WTC11 (cell line): Measurements from ENCODE around the gene ABHD18. TPM values are rescaled to one million over a fixed set of nuclear protein-coding genes. Genes with fewer than 3 reads are reported as not detected.

Experiments used
- ATAC-seq: fragments of 200-7000 bp; cut with Tn5 transposase; 2 replicates; pipeline ENCODE4 v1.10.0; 2021; ENCODE audit warnings: mild to moderate bottlenecking, moderate library complexity
- CTCF ChIA-PET: fragments of 300-600 bp; sonication (Branson Sonifier 250); formaldehyde crosslinking; loops from one replicate; lab custom pipeline; 2021; ENCODE audit warnings: antibody characterized with exemption; lab: Charles Lee
- POLR2A ChIA-PET: fragments of 350-600 bp; sonication (Branson Sonifier 250); formaldehyde crosslinking; loops from one replicate; lab custom pipeline; 2021; ENCODE audit warnings: antibody characterized with exemption; lab: Charles Lee
- DNase-seq: peaks from one replicate; pipeline ENCODE4 v3.0.0; 2021; ENCODE audit warnings: low spot score
- H3K27ac Mint-ChIP-seq: 2 replicates; pipeline ENCODE4 v1.8.0; 2021; ENCODE audit warnings: mixed read lengths
- H3K27me3 Mint-ChIP-seq: 2 replicates; pipeline ENCODE4 v1.8.0; 2021; ENCODE audit warnings: low read depth, mild to moderate bottlenecking, moderate library complexity, mixed read lengths
- H3K36me3 Mint-ChIP-seq: 2 replicates; pipeline ENCODE4 v1.8.0; 2021; ENCODE audit warnings: mixed read lengths
- H3K4me1 Mint-ChIP-seq: 2 replicates; pipeline ENCODE4 v1.8.0; 2022; ENCODE audit warnings: mixed read lengths
- H3K4me3 Mint-ChIP-seq: 2 replicates; pipeline ENCODE4 v1.8.0; 2021; ENCODE audit warnings: mild to moderate bottlenecking, moderate library complexity, mixed read lengths
- H3K9me3 Mint-ChIP-seq: 2 replicates; pipeline ENCODE4 v1.8.0; 2021; ENCODE audit warnings: mixed read lengths
- CBFB ChIP-seq: sonication (generic); formaldehyde crosslinking; IDR thresholded peaks from 2 replicates; pipeline ENCODE4 v1.8.1; 2022; ENCODE audit warnings: mild to moderate bottlenecking, low read depth, missing genetic modification reagents
- CREB1 ChIP-seq: sonication (generic); formaldehyde crosslinking; IDR thresholded peaks from 2 replicates; pipeline ENCODE4 v1.8.0; 2023; ENCODE audit warnings: mild to moderate bottlenecking, missing genetic modification reagents
- ETV6 ChIP-seq: sonication (generic); formaldehyde crosslinking; IDR thresholded peaks from 2 replicates; pipeline ENCODE4 v1.8.1; 2022; ENCODE audit warnings: mild to moderate bottlenecking, missing genetic modification reagents
- FOXJ3 ChIP-seq: sonication (generic); formaldehyde crosslinking; IDR thresholded peaks from 2 replicates; pipeline ENCODE4 v1.9.0; 2021; ENCODE audit warnings: missing genetic modification reagents, mild to moderate bottlenecking, borderline replicate concordance
- FOXK1 ChIP-seq: sonication (generic); formaldehyde crosslinking; IDR thresholded peaks from 2 replicates; pipeline ENCODE4 v1.8.0; 2022; ENCODE audit warnings: mild to moderate bottlenecking, moderate library complexity, missing genetic modification reagents
- RORB ChIP-seq: fragments of 250-450 bp; sonication (Bioruptor Pico); IDR thresholded peaks from 2 replicates; pipeline ENCODE4 v1.9.0; 2021; ENCODE audit warnings: mild to moderate bottlenecking
- SOX15 ChIP-seq: fragments of 250-450 bp; sonication (Bioruptor Pico); IDR thresholded peaks from 2 replicates; pipeline ENCODE4 v1.9.0; 2021; ENCODE audit warnings: mild to moderate bottlenecking
- ZNF138 ChIP-seq: sonication (generic); formaldehyde crosslinking; conservative IDR thresholded peaks from 2 replicates; pipeline ENCODE4 v1.8.1; 2022; ENCODE audit warnings: mild to moderate bottlenecking, moderate library complexity, missing genetic modification reagents
- ZNF317 ChIP-seq: sonication (generic); formaldehyde crosslinking; IDR thresholded peaks from 2 replicates; pipeline ENCODE4 v1.8.1; 2023; ENCODE audit warnings: low read depth, mild to moderate bottlenecking, moderate library complexity, missing genetic modification reagents, borderline replicate concordance
- ZNF416 ChIP-seq: fragments of 250-450 bp; sonication (Bioruptor Pico); IDR thresholded peaks from 2 replicates; pipeline ENCODE4 v1.9.0; 2021; ENCODE audit warnings: mild to moderate bottlenecking, inconsistent platforms
- total RNA-seq: library from RNA; stranded (reverse); gene quantifications from 3 replicates; pipeline ENCODE4 v1.2.3, GENCODE V29; 2021
- TF ChIP-seq, protein P1 (sequence below): sonication (generic); formaldehyde crosslinking; IDR thresholded peaks from 2 replicates; pipeline ENCODE4 v1.8.0; 2023; ENCODE audit warnings: missing genetic modification reagents, mild to moderate bottlenecking, borderline replicate concordance
- TF ChIP-seq, protein P2 (sequence below): sonication (generic); formaldehyde crosslinking; IDR thresholded peaks from 2 replicates; pipeline ENCODE4 v1.8.0; 2022; ENCODE audit warnings: mild to moderate bottlenecking, missing genetic modification reagents
- TF ChIP-seq, protein P3 (sequence below): sonication (generic); formaldehyde crosslinking; IDR thresholded peaks from 2 replicates; pipeline ENCODE4 v1.8.1; 2023; ENCODE audit warnings: mild to moderate bottlenecking, missing genetic modification reagents, borderline replicate concordance
- TF ChIP-seq, protein P4 (sequence below): fragments of 250-450 bp; sonication (Bioruptor Pico); IDR thresholded peaks from 2 replicates; pipeline ENCODE4 v1.9.0; 2021; ENCODE audit warnings: moderate library complexity, mild to moderate bottlenecking, inconsistent platforms, borderline replicate concordance
- TF ChIP-seq, protein P5 (sequence below): fragments of 200-600 bp; IDR thresholded peaks from 2 replicates; pipeline ENCODE4 v1.8.0; 2022; ENCODE audit warnings: antibody characterized with exemption
- TF ChIP-seq, protein P6 (sequence below): sonication (generic); formaldehyde crosslinking; IDR thresholded peaks from 2 replicates; pipeline ENCODE4 v1.8.1; 2022; ENCODE audit warnings: low read depth, missing genetic modification reagents, borderline replicate concordance

The ABHD18 gene
- total RNA-seq, 1 experiment from 2014 or later: 15.9 TPM

DNA sequence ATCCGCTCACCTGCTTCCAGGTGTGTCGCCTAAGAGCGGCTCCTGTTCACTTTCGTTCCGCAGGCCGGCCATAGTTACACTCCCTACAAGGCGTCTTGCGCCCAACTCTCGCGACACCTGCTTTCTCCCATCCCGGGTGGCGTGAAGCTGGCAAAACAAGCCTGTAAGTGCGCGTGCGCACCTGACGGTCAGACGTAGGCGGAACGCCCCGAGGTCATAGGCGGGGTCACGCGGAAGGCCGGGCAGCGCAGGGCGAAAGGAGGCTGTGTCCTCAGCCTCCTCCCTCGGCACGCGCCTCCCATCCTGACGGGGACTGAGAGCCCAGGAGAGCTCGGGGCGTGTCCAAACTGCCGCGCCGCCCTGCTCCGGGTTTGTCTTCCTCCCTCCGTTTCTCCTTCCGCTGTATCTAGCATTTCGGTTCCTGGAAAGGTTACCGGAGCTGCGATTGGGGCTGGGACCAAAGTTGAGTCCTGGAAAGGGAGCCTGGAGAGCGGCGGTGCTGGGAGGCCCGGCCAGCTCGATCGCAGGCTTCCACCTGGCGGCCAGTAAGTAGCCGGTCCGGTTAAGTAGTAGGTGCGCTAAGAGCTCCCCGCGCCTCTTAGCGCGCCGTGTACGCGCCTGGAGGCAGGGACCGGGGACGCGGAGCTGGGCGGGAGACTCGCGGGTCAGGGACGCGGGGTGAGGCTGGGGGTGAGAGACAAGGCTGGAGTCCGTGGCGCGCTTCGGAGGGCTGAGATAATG lies at the start of gene ABHD18, which contains the start of gene MFSD8 (continued):
- TF ChIP-seq, protein P1, sequence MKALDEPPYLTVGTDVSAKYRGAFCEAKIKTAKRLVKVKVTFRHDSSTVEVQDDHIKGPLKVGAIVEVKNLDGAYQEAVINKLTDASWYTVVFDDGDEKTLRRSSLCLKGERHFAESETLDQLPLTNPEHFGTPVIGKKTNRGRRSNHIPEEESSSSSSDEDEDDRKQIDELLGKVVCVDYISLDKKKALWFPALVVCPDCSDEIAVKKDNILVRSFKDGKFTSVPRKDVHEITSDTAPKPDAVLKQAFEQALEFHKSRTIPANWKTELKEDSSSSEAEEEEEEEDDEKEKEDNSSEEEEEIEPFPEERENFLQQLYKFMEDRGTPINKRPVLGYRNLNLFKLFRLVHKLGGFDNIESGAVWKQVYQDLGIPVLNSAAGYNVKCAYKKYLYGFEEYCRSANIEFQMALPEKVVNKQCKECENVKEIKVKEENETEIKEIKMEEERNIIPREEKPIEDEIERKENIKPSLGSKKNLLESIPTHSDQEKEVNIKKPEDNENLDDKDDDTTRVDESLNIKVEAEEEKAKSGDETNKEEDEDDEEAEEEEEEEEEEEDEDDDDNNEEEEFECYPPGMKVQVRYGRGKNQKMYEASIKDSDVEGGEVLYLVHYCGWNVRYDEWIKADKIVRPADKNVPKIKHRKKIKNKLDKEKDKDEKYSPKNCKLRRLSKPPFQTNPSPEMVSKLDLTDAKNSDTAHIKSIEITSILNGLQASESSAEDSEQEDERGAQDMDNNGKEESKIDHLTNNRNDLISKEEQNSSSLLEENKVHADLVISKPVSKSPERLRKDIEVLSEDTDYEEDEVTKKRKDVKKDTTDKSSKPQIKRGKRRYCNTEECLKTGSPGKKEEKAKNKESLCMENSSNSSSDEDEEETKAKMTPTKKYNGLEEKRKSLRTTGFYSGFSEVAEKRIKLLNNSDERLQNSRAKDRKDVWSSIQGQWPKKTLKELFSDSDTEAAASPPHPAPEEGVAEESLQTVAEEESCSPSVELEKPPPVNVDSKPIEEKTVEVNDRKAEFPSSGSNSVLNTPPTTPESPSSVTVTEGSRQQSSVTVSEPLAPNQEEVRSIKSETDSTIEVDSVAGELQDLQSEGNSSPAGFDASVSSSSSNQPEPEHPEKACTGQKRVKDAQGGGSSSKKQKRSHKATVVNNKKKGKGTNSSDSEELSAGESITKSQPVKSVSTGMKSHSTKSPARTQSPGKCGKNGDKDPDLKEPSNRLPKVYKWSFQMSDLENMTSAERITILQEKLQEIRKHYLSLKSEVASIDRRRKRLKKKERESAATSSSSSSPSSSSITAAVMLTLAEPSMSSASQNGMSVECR (CRISPR knock-in tag): peak; percentile 56; the same call in 1 of the 2 replicates
- TF ChIP-seq ZNF317 (CRISPR knock-in tag): no peak
- TF ChIP-seq CREB1 (CRISPR knock-in tag): no peak
- TF ChIP-seq ZNF138 (CRISPR knock-in tag): no peak
- peak; percentile 93 for TF ChIP-seq ETV6 (CRISPR knock-in tag)
- TF ChIP-seq, protein P2, sequence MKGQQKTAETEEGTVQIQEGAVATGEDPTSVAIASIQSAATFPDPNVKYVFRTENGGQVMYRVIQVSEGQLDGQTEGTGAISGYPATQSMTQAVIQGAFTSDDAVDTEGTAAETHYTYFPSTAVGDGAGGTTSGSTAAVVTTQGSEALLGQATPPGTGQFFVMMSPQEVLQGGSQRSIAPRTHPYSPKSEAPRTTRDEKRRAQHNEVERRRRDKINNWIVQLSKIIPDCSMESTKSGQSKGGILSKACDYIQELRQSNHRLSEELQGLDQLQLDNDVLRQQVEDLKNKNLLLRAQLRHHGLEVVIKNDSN: peak; percentile 85
- TF ChIP-seq, protein P3, sequence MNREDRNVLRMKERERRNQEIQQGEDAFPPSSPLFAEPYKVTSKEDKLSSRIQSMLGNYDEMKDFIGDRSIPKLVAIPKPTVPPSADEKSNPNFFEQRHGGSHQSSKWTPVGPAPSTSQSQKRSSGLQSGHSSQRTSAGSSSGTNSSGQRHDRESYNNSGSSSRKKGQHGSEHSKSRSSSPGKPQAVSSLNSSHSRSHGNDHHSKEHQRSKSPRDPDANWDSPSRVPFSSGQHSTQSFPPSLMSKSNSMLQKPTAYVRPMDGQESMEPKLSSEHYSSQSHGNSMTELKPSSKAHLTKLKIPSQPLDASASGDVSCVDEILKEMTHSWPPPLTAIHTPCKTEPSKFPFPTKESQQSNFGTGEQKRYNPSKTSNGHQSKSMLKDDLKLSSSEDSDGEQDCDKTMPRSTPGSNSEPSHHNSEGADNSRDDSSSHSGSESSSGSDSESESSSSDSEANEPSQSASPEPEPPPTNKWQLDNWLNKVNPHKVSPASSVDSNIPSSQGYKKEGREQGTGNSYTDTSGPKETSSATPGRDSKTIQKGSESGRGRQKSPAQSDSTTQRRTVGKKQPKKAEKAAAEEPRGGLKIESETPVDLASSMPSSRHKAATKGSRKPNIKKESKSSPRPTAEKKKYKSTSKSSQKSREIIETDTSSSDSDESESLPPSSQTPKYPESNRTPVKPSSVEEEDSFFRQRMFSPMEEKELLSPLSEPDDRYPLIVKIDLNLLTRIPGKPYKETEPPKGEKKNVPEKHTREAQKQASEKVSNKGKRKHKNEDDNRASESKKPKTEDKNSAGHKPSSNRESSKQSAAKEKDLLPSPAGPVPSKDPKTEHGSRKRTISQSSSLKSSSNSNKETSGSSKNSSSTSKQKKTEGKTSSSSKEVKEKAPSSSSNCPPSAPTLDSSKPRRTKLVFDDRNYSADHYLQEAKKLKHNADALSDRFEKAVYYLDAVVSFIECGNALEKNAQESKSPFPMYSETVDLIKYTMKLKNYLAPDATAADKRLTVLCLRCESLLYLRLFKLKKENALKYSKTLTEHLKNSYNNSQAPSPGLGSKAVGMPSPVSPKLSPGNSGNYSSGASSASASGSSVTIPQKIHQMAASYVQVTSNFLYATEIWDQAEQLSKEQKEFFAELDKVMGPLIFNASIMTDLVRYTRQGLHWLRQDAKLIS: 0 out of 2 replicates have a peak, but pooled peaks have one; percentile 20

DNA sequence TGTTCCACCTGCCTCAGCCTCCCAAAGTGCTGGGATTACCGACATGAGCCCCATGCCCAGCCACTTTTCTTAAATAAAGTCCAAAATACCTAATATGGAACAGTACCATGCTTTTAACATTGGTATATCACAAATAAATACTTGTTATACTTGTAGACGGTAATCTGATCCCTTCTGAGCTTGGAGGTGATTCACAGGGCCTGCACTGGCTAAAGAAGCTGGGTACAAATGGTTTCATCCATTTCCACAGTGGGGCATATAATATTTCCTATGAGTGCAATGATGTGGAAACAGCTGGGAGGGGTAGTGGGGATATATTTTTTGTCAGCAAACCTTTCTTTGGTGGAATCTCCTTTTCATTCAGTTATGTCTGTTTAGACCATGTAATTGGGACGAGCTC lies 48.7 kb upstream of the ABHD18 start:
- CTCF ChIA-PET: no interaction called here
- Mint-ChIP-seq H3K4me3 (no peak overlapping the region), H3K4me1 (peaks cover 4% of the 10 kb centered on the region; the same call in 1 of the 2 replicates), H3K9me3 (no peaks in the 10 kb centered on the region), H3K36me3 (peaks cover 8% of the 10 kb centered on the region), H3K27me3 (no peaks in the 10 kb centered on the region), H3K27ac (no peak overlapping the region)
- DNase-seq (no peak), ATAC-seq (no peak)
- TF ChIP-seq FOXK1: no peak
- no peak for TF ChIP-seq ZNF416
- no peak for TF ChIP-seq FOXJ3 (CRISPR knock-in tag)
- no peak for TF ChIP-seq CBFB (CRISPR knock-in tag)
- no peak for TF ChIP-seq RORB (CRISPR knock-in tag)
- no peak for TF ChIP-seq SOX15 (CRISPR knock-in tag)
- TF ChIP-seq, protein P4, sequence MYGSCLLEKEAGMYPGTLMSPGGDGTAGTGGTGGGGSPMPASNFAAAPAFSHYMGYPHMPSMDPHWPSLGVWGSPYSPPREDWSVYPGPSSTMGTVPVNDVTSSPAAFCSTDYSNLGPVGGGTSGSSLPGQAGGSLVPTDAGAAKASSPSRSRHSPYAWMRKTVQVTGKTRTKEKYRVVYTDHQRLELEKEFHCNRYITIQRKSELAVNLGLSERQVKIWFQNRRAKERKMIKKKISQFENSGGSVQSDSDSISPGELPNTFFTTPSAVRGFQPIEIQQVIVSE (CRISPR knock-in tag): no peak
- TF ChIP-seq, protein P5, sequence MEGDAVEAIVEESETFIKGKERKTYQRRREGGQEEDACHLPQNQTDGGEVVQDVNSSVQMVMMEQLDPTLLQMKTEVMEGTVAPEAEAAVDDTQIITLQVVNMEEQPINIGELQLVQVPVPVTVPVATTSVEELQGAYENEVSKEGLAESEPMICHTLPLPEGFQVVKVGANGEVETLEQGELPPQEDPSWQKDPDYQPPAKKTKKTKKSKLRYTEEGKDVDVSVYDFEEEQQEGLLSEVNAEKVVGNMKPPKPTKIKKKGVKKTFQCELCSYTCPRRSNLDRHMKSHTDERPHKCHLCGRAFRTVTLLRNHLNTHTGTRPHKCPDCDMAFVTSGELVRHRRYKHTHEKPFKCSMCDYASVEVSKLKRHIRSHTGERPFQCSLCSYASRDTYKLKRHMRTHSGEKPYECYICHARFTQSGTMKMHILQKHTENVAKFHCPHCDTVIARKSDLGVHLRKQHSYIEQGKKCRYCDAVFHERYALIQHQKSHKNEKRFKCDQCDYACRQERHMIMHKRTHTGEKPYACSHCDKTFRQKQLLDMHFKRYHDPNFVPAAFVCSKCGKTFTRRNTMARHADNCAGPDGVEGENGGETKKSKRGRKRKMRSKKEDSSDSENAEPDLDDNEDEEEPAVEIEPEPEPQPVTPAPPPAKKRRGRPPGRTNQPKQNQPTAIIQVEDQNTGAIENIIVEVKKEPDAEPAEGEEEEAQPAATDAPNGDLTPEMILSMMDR: no peak
- TF ChIP-seq, protein P6, sequence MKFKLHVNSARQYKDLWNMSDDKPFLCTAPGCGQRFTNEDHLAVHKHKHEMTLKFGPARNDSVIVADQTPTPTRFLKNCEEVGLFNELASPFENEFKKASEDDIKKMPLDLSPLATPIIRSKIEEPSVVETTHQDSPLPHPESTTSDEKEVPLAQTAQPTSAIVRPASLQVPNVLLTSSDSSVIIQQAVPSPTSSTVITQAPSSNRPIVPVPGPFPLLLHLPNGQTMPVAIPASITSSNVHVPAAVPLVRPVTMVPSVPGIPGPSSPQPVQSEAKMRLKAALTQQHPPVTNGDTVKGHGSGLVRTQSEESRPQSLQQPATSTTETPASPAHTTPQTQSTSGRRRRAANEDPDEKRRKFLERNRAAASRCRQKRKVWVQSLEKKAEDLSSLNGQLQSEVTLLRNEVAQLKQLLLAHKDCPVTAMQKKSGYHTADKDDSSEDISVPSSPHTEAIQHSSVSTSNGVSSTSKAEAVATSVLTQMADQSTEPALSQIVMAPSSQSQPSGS: no peak
- POLR2A ChIA-PET: no interaction called here
